ENCODE measurements around the gene HSPB7. TPM values are rescaled to one million over a fixed set of nuclear protein-coding genes. Genes with fewer than 3 reads are reported as not detected.
"Not testable (repeated sequence)": the region's sequence is repeated elsewhere in the genome, so short reads cannot be mapped to it uniquely, and the experiment has no call there.

Gene HSPB7
- total RNA-seq, 1 donor from 2014 or later, result 19.4 TPM

DNA sequence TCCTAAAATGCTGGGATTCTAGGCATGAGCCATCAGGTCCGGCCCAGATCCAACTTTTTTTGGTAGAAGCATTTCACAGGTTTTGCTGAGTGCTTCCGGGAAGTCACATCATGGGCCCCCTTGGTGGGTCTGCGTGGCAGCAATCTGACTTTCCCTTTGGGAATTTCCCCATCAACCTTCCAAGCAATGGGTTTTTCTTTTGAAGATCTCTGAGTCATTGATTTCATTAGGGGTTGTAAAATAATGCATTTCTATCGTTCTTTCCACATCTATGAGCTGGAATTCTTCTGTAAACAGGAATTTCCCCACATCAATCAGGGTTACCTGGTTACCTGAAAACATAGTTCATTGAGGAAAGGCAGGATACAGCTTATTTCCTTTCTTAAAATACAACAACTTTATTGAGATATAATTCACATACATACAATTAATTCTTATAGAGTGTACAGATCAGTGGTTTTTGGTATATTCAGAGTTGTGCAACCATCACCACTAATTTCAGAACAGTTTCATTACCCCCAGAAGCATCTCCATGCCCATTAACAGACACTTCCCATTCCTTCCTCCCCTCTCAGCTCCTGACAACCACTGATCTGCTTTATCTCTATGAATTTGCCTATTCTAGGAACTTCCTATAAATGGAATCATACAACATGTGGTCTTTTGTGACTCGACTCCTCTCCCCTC, 32.1 kb downstream of the HSPB7 start:
- Histone ChIP-seq H3K4me1 (no peaks in the 10 kb centered on the region), H3K27ac (no peak overlapping the region), H3K4me3 (no peak overlapping the region), H3K36me3 (no peaks in the 10 kb centered on the region), H3K27me3 (no peaks in the 10 kb centered on the region), H3K9me3 (no peaks in the 10 kb centered on the region)
- intact Hi-C loops (cut with DNase I), result no loop called here
- no peak for TF ChIP-seq POLR2A (IDR thresholded peaks at IDR 0.05)
- no peak for TF ChIP-seq POLR2AphosphoS5 (IDR thresholded peaks at IDR 0.05; ENCODE audit: insufficient read depth in 1 of 2, low read depth in 1 of 2)
- TF ChIP-seq, protein P1, sequence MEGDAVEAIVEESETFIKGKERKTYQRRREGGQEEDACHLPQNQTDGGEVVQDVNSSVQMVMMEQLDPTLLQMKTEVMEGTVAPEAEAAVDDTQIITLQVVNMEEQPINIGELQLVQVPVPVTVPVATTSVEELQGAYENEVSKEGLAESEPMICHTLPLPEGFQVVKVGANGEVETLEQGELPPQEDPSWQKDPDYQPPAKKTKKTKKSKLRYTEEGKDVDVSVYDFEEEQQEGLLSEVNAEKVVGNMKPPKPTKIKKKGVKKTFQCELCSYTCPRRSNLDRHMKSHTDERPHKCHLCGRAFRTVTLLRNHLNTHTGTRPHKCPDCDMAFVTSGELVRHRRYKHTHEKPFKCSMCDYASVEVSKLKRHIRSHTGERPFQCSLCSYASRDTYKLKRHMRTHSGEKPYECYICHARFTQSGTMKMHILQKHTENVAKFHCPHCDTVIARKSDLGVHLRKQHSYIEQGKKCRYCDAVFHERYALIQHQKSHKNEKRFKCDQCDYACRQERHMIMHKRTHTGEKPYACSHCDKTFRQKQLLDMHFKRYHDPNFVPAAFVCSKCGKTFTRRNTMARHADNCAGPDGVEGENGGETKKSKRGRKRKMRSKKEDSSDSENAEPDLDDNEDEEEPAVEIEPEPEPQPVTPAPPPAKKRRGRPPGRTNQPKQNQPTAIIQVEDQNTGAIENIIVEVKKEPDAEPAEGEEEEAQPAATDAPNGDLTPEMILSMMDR (IDR thresholded peaks at IDR 0.05), result no peak
- DNase-seq (ENCODE audit: extremely low spot score in 2 of 2), result no peak

GRCh38 chr1:15983275-15983674, 34.6 kb downstream of the HSPB7 start:
- Histone ChIP-seq H3K4me3 (no peak overlapping the region), H3K27ac (no peak overlapping the region), H3K9me3 (no peaks in the 10 kb centered on the region), H3K27me3 (no peaks in the 10 kb centered on the region), H3K36me3 (no peaks in the 10 kb centered on the region), H3K4me1 (no peaks in the 10 kb centered on the region)
- no peak for DNase-seq (ENCODE audit: extremely low spot score in 2 of 2)
- intact Hi-C loops (cut with DNase I), result no loop called here
- TF ChIP-seq POLR2A (IDR thresholded peaks at IDR 0.05), result no peak
- TF ChIP-seq, protein P1 (IDR thresholded peaks at IDR 0.05), result no peak
- no peak for TF ChIP-seq POLR2AphosphoS5 (IDR thresholded peaks at IDR 0.05; ENCODE audit: insufficient read depth in 1 of 2, low read depth in 1 of 2)

DNA sequence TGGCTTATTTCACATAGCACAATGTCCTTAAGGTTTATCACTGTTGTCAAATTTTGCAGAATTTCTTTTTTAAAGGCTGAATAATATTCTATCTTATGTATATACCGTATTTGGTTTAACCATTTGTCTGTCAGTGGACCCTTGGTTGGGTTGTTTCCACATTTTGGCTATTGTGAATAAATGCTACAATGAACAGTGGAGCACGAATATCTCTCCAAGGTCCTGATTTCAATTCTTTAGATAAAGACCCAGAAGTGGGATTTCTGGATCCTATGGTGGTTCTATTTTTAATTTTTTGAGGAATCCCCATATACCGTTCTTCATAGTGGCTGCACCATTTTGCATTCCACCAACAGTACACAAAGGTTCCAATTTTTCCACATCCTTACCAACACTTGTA, 36.2 kb downstream of the HSPB7 start:
- no peaks in the 10 kb centered on the region for H3K27me3 ChIP-seq
- intact Hi-C loops (cut with DNase I), result no loop called here
- TF ChIP-seq POLR2A (IDR thresholded peaks at IDR 0.05) (no peak), POLR2AphosphoS5 (IDR thresholded peaks at IDR 0.05; ENCODE audit: insufficient read depth in 1 of 2, low read depth in 1 of 2) (no peak)
- TF ChIP-seq, protein P1 (IDR thresholded peaks at IDR 0.05), result no peak
- H3K36me3 ChIP-seq, result no peaks in the 10 kb centered on the region
- H3K27ac ChIP-seq, result no peak overlapping the region
- H3K9me3 ChIP-seq, result no peaks in the 10 kb centered on the region
- H3K4me1 ChIP-seq, result no peaks in the 10 kb centered on the region
- no peak overlapping the region for H3K4me3 ChIP-seq
- DNase-seq (ENCODE audit: extremely low spot score in 2 of 2), result no peak

GRCh38 chr1:15977947-15978346, 39.9 kb downstream of the HSPB7 start:
- H3K4me1 ChIP-seq, result peaks cover 28% of the 10 kb centered on the region
- DNase-seq (ENCODE audit: extremely low spot score in 2 of 2); H3K4me3 ChIP-seq; H3K36me3 ChIP-seq; H3K9me3 ChIP-seq; H3K27ac ChIP-seq; H3K27me3 ChIP-seq; intact Hi-C loops (cut with DNase I): not testable (repeated sequence)

GRCh38 chr1:15975805-15976680, 41.8 kb downstream of the HSPB7 start, which contains the start of gene ZBTB17:
Gene ZBTB17, minus strand, starts transcription at chr1:15976101. Its CDS starts 27,606 bp downstream, at chr1:15948495.
- H3K27me3 ChIP-seq, result no peaks in the 10 kb centered on the region
- TF ChIP-seq, protein P1 (IDR thresholded peaks at IDR 0.05), result peak; percentile 3 to 34 (median 22)
- TF ChIP-seq POLR2A (IDR thresholded peaks at IDR 0.05) (peak in 1 of 2 donors; percentile 70), POLR2AphosphoS5 (IDR thresholded peaks at IDR 0.05; ENCODE audit: insufficient read depth in 1 of 2, low read depth in 1 of 2) (peak; percentile 95)
- peaks cover 29% of the 10 kb centered on the region for H3K4me1 ChIP-seq
- H3K27ac ChIP-seq, result peak within 1 kb of the TSS; percentile 86
- intact Hi-C loops (cut with DNase I), result no loop called here
- no peaks in the 10 kb centered on the region for H3K9me3 ChIP-seq
- peaks cover 0 to 6% of the 10 kb centered on the region in 2 donors for H3K36me3 ChIP-seq
- DNase-seq (ENCODE audit: extremely low spot score in 2 of 2), result no peak
- peak within 1 kb of the TSS; percentile 81 to 89 for H3K4me3 ChIP-seq

Data from vagina (tissue), 2 donors.